NCI-H2081 treated with DMSO at 0.1 percent for 48 hours (cell line): ENCODE results near the gene CXorf38.

ENCODE experiments used
- DNase-seq: peaks from one replicate; lab custom pipeline; 2025; lab: John Stamatoyannopoulos, UW

CXorf38 gene

DNA sequence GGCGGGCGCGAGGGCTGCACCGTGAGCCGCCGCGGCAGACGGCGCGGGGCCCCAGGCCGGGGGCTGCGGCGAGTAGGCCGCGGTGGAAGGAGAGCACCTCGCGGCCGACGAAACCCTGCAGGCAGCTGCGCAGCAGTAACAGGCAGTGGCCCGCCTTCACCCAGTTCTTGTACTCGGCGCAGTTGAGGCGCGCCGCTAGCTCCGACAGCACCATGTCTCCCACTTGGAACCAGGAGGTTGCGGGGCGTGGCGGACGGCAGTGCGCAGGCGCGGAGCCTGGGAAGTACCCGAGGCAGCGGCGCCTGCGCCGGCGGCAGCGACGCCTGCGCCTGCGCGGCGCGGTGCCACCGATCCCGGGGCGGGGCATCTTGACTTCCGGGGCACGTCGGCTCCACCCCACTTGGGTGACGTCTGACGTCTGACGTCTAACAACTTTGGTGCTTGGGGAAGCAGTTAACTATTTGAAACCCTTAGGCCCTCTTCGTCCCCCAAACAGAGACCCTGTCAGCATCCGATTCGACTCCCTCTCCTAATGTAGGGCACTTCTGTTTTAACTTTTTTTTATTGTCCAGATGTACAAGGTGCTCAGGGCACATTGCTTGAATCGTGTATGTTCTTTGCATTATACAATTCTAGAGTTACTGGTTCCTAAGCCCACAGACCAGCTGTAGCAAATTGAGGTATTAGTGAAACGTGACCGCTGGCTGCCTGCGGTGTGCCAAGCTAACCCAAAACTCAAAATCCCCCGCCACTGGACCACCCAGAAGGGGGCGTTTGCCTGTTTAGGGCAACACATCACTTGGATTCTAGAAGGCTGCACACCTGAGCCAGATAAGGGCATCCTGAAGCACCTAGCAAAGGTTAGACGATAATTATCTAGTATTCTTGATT lies at the start of gene CXorf38:
TSS of gene CXorf38 (minus strand) at position 255 of the 891 bp plus-strand sequence. CDS start at position 214, 41 bp downstream.
- DNase-seq: peak; percentile 24

GRCh38 chrX:40694802-40695201 lies 47.4 kb upstream of the CXorf38 start:
- no peak for DNase-seq

DNA sequence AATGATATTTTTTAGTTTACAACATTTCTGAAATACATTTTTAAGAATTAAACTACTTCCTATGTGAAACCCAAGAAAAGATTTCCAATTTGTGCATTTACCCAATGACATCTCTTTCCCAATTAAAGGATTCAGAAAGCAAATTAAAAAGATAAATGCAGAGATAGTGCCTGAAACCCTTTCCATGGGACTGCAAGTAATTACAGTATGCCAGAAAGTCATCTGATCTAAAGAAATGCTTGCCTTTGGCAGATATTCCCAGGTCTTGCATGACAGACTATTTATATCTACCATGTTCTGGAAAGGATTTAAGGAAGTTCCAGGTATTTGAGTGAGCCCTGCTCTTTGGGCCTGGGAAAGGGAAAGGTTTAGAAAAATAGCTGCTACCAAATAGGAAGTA lies 41.6 kb upstream of the CXorf38 start:
- DNase-seq: no peak

- DNase-seq: no peak
Measured at GRCh38 chrX:40687169-40687568, 39.8 kb upstream of the CXorf38 start.

DNA sequence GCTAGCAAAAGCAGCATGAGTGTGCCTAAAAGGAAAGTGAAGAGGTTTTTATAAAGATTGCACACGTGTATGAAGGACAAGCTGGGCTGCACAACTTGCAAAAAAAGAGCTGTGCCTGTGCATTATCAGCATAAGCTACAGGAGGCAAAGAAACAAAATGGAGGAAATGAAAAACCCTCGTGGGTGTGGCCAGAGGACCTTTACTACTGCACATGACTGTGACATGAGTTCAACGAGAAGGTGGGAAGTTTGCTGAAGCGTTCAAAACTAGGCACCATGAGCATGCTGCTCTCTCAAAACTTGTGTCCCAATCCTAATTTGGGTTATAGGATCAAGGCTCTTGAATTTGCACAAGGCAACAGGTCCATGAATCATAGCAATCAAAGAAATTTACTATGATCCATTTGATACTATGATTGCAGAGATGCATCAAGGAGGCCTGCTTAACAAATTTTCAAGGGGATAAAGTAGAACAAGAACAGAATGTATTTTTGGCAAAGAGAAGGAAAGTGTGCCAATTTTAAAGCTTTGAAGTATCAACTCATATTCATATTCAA lies 38.1 kb upstream of the CXorf38 start:
- no peak for DNase-seq

GRCh38 chrX:40684092-40684491 lies 36.7 kb upstream of the CXorf38 start:
- no peak for DNase-seq

- no peak for DNase-seq
Measured at GRCh38 chrX:40683245-40683644, 35.9 kb upstream of the CXorf38 start.

DNA sequence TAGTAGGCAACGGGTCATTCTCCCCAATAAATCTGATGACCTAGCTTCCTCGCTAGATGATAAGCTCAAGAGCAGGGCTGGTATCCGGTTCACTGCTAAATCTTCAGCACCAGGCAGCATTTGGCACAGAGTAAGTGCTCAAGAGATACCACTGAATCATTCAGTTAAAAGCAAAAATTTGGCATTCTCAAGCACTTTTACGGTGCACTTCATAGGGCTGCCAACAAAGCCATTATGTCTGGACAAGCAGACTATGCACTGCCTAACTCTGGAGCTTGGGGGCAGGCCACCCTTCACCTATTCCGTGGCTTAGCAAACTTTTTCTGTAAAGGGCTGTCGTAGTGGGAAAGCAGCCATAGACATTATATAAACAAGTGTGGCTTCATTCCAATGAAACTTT lies 23.8 kb upstream of the CXorf38 start:
- no peak for DNase-seq

DNA sequence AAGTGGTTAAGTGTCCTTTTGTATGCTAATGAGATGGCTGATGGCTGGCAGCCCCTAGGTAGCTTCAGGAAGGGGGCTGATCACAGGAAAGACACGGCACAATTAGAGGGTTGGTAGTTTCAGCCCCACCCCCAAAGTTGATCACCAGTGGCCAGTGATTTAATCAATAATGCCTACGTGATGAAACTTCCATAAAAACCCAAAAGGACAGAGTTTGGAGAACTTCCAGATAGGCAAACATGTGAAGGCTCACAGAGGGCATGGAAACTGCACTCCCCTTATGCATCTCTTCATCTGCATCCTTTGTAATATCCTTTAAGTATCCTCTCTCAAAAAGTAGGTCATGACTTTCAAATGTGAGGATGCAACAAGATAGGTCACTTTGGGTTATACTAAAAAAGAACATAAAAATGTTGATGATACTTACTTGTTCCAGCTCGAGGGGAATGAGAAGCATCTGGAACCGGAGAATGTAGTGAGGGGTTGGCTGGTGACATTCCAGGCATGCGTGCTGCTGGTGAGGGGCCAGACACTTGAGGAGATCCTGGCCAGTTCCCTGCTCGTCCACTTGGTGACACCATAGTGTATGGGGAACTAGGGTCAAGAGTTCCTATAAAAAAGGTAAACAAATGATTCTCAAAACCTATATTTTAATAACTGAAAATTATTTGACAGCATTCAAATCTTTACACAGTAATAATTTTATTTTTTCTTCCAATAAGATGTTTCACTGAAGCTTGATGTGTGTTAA lies 16.7 kb upstream of the CXorf38 start:
- no peak for DNase-seq

DNA sequence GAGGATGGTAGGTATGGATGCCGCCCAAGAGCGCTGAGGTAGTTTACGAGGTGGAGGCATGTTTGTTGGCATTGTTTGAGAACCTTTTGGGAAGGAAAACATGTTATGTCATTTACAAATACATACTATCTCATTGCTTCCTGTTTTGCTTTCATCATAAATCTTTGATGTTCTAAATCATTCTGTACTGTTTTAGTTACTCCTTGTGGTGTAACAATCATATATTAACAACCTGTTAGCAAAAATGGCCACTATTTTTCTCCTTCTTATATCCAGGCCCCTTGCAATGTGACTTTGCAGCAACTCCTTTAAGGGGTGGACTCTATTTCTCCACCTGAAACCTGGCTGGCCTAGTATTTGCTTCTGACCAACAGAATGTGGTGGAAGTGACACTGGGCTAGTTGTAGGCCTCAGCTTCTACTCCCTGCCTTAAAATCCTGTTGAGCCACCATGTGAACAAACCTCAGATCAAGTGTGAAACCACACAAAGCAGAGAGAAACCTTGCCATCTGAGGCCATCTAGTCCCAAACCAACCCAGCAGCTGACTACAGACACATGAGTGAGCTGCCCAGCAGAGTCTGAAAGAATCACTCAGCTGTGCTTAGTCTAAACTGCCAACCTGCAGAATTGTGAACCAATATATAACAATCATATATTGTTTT lies 15.8 kb upstream of the CXorf38 start:
- no peak for DNase-seq

- DNase-seq: no peak
Measured at GRCh38 chrX:40661489-40661888, 14.1 kb upstream of the CXorf38 start.

- no peak for DNase-seq
Measured at GRCh38 chrX:40660381-40660780, 13.0 kb upstream of the CXorf38 start.

DNA sequence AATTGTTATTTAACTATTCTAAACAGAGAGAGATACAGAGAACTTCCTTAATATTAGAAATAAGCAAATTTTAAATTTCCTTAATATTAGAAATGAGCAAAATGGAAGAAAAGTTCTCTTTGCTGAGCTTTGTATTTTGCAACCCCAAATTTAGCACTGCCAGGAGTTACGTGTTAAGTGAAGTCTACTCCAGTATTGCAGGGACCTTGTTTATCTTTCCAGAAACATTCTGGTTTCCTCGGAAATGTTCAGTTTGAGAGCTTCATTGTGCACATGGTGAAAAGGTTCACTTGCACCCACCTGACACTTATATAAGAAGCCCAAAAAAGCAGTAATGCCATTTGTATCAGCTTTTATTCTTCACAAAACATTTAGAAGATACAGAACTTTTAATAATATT lies 6.2 kb upstream of the CXorf38 start:
- DNase-seq: no peak

GRCh38 chrX:40652664-40653063 lies 5.3 kb upstream of the CXorf38 start:
- DNase-seq: no peak

DNA sequence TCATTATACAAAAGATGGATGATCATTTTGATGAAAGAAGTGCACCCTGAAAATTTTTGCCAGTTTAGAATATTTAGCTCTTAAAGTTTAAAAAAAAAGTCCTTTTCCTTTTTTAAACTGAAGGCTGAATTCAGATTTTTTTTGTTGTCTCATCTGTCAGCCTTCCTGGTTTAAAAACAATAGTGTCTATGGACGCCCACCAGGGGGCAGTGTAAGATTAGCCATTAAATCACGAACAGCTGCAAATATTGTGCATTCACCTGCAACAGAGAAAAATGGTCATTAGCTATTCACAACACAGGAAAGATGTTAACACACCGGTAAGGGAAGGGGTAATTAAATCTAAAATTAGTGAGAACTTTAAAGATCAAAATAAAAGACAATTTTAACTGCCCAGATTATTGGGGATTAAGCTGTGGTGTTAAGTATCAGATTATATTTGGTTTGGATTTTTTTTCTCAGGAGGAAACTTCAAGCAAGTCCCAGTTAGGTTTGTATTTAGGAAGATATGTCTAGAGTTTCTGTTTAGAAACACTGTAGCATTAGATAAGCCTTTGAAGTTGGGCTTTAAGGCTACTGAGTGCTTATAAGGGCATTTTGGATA lies 4.4 kb upstream of the CXorf38 start:
- peak; percentile 29 for DNase-seq

- no peak for DNase-seq
Measured at GRCh38 chrX:40646489-40647306, 663 bp downstream of the CXorf38 start.

GRCh38 chrX:40644821-40645358 lies 2.5 kb downstream of the CXorf38 start:
- DNase-seq: no peak

- no peak for DNase-seq
Measured at GRCh38 chrX:40644176-40644575, 3.2 kb downstream of the CXorf38 start.

GRCh38 chrX:40637687-40638086 lies 9.7 kb downstream of the CXorf38 start:
- DNase-seq: no peak

- DNase-seq: no peak
Measured at GRCh38 chrX:40632199-40632598, 15.2 kb downstream of the CXorf38 start.

- DNase-seq: no peak
Measured at GRCh38 chrX:40628506-40628905, 18.9 kb downstream of the CXorf38 start.
